ENCODE data around the gene DOK5.

The DOK5 gene

GRCh38 chr20:54556406-54556805, 81.0 kb downstream of the DOK5 start:
- H3K4me3 ChIP-seq (ENCODE audit: low read depth, low read length): no peak overlapping the region
- TF ChIP-seq CTCF (IDR thresholded peaks at IDR 0.05; ENCODE audit: borderline replicate concordance, insufficient read depth, low read depth, low read length): no peak

GRCh38 chr20:54557806-54558590, 82.6 kb downstream of the DOK5 start:
- TF ChIP-seq CTCF (IDR thresholded peaks at IDR 0.05; ENCODE audit: borderline replicate concordance, insufficient read depth, low read depth, low read length): no peak
- H3K4me3 ChIP-seq (ENCODE audit: low read depth, low read length): no peak overlapping the region

GRCh38 chr20:54559890-54560289, 84.5 kb downstream of the DOK5 start:
- H3K4me3 ChIP-seq (ENCODE audit: low read depth, low read length): no peak overlapping the region

GRCh38 chr20:54560357-54560756, 85.0 kb downstream of the DOK5 start:
- no peak for TF ChIP-seq CTCF (IDR thresholded peaks at IDR 0.05; ENCODE audit: borderline replicate concordance, insufficient read depth, low read depth, low read length)
- H3K4me3 ChIP-seq (ENCODE audit: low read depth, low read length): no peak overlapping the region

More at GRCh38 chr20:54559890-54560289, 84.5 kb downstream of the DOK5 start:
- TF ChIP-seq CTCF (IDR thresholded peaks at IDR 0.05; ENCODE audit: borderline replicate concordance, insufficient read depth, low read depth, low read length): no peak

- no peak overlapping the region for H3K4me3 ChIP-seq (ENCODE audit: low read depth, low read length)
- no peak for TF ChIP-seq CTCF (IDR thresholded peaks at IDR 0.05; ENCODE audit: borderline replicate concordance, insufficient read depth, low read depth, low read length)
Observed at GRCh38 chr20:54565255-54565654, 89.9 kb downstream of the DOK5 start.

- no peak overlapping the region for H3K4me3 ChIP-seq (ENCODE audit: low read depth, low read length)
- no peak for TF ChIP-seq CTCF (IDR thresholded peaks at IDR 0.05; ENCODE audit: borderline replicate concordance, insufficient read depth, low read depth, low read length)
Observed at GRCh38 chr20:54566031-54566688, 90.8 kb downstream of the DOK5 start.

GRCh38 chr20:54570561-54570960, 95.2 kb downstream of the DOK5 start:
- no peak overlapping the region for H3K4me3 ChIP-seq (ENCODE audit: low read depth, low read length)
- TF ChIP-seq CTCF (IDR thresholded peaks at IDR 0.05; ENCODE audit: borderline replicate concordance, insufficient read depth, low read depth, low read length): no peak
